Measurements from ENCODE around the gene RPS6KL1. TPM values are rescaled to one million over a fixed set of nuclear protein-coding genes. Genes with fewer than 3 reads are reported as not detected.

RPS6KL1 gene
- total RNA-seq, 1 experiment from 2014 or later, result 17.9 TPM

DNA sequence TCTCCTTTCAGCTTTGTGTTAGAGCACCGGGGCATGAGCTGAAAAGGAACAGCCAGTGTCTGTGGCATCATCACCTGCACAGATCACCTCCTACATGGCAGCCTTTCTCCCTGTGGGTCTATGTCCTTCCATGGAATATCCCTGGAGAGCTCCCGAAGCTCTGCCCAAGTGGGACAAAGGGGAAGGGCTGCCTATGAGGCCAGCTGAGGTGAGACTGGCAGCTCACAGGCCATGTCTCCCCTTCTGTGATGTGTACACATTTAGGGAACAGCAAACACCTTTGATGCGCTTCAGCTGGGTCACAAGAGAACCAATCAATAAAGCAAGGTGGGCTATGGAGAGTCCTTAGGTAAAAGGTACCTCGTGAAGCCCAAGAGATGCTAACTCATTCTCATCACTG lies 51.2 kb downstream of the RPS6KL1 start:
- no peaks in the 10 kb centered on the region for H3K4me1 ChIP-seq (ENCODE audit: insufficient read depth, low read length)
- ATAC-seq (no peak), DNase-seq (no peak)
- H3K9ac ChIP-seq (ENCODE audit: low read length), result no peak overlapping the region
- H3K9me3 ChIP-seq (ENCODE audit: low read length), result no peaks in the 10 kb centered on the region
- no peaks in the 10 kb centered on the region for H3K36me3 ChIP-seq (ENCODE audit: low read depth, low read length)
- no TSS peak for BruUV-seq (replicated peaks)
- no peak overlapping the region for H3K4me3 ChIP-seq (ENCODE audit: low read length)
- no peaks in the 10 kb centered on the region for H3K9me2 ChIP-seq (replicated peaks; ENCODE audit: low read length)
- H2AFZ ChIP-seq (ENCODE audit: low read length), result no peak overlapping the region
- no peaks in the 10 kb centered on the region for H3F3A ChIP-seq (ENCODE audit: low read length, unreplicated experiment)
- peaks cover 11% of the 10 kb centered on the region for H3K27me3 ChIP-seq (ENCODE audit: low read length)
- POLR2A ChIA-PET (ENCODE audit: unreplicated experiment), result no interaction called here
- no peaks in the 10 kb centered on the region for H3K79me2 ChIP-seq (ENCODE audit: low read length)
- intact Hi-C loops (cut with micrococcal nuclease), result no loop called here
- no peak overlapping the region for H3K27ac ChIP-seq (ENCODE audit: low read length)
- H4K20me1 ChIP-seq (ENCODE audit: low read length), result no peaks in the 10 kb centered on the region
- H3K4me2 ChIP-seq (ENCODE audit: low read length), result no peak overlapping the region
- CTCF ChIA-PET, result interaction anchor here (0.7 kb wide), 1 partner anchor 10 kb away, joined by 4 read pairs; no protein-coding TSS in a partner anchor
- TF ChIP-seq, protein P1, sequence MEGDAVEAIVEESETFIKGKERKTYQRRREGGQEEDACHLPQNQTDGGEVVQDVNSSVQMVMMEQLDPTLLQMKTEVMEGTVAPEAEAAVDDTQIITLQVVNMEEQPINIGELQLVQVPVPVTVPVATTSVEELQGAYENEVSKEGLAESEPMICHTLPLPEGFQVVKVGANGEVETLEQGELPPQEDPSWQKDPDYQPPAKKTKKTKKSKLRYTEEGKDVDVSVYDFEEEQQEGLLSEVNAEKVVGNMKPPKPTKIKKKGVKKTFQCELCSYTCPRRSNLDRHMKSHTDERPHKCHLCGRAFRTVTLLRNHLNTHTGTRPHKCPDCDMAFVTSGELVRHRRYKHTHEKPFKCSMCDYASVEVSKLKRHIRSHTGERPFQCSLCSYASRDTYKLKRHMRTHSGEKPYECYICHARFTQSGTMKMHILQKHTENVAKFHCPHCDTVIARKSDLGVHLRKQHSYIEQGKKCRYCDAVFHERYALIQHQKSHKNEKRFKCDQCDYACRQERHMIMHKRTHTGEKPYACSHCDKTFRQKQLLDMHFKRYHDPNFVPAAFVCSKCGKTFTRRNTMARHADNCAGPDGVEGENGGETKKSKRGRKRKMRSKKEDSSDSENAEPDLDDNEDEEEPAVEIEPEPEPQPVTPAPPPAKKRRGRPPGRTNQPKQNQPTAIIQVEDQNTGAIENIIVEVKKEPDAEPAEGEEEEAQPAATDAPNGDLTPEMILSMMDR (conservative IDR thresholded peaks at IDR 0.05; ENCODE audit: low read depth, low read length), result no peak
- TF ChIP-seq EZH2phosphoT487 (IDR thresholded peaks at IDR 0.05; ENCODE audit: borderline replicate concordance, low read length) (no peak), EZH2 (IDR thresholded peaks at IDR 0.05; ENCODE audit: low read length, unreplicated experiment) (no peak)

DNA sequence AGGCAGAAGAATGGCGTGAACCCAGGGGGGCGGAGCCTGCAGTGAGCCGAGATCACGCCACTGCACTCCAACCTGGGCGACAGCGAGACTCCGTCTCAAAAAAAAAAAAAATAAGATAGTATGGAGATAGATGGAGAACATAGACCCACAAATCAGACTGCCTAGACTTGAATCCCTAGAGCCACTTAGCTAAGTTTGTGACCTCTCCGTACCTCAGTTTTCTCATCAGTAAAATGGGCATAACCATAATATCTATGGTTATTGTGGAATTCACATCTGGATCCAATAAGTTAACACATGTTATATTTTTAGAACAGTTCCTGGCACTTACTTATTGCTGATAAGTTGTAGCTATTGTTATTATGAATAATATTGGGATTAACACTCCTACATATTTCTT lies 54.3 kb downstream of the RPS6KL1 start:
- intact Hi-C loops (cut with micrococcal nuclease), result no loop called here

DNA sequence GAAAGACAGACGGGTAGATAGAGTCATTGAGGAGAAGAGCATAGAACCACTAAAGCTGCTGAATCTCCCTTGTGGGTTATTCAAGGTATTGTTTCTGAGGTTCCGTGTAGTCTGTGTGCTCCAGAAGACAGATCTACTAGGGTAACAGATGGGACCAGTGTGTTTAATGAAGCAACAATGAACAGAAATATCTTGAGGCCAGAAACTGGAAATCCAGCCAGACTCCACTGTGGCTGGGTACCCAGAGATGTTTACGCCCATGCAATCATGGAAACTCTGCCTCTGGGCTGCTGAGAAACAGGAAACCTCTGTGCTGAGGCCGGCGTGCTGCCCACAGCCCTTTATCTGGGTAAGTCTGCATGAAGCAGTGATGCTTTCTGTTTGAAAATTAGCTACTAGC lies 55.4 kb downstream of the RPS6KL1 start:
- H3K4me1 ChIP-seq (ENCODE audit: insufficient read depth, low read length), result no peaks in the 10 kb centered on the region
- ChIA-PET CTCF (no interaction called here), POLR2A (ENCODE audit: unreplicated experiment) (no interaction called here)
- DNase-seq (no peak), ATAC-seq (no peak)
- no peaks in the 10 kb centered on the region for H4K20me1 ChIP-seq (ENCODE audit: low read length)
- H3K36me3 ChIP-seq (ENCODE audit: low read depth, low read length), result no peaks in the 10 kb centered on the region
- H3K4me2 ChIP-seq (ENCODE audit: low read length), result no peak overlapping the region
- H2AFZ ChIP-seq (ENCODE audit: low read length), result no peak overlapping the region
- no peaks in the 10 kb centered on the region for H3K79me2 ChIP-seq (ENCODE audit: low read length)
- H3K9me2 ChIP-seq (replicated peaks; ENCODE audit: low read length), result no peaks in the 10 kb centered on the region
- H3K27ac ChIP-seq (ENCODE audit: low read length), result no peak overlapping the region
- no TSS peak for BruUV-seq (replicated peaks)
- H3K9me3 ChIP-seq (ENCODE audit: low read length), result no peaks in the 10 kb centered on the region
- H3K4me3 ChIP-seq (ENCODE audit: low read length), result no peak overlapping the region
- H3K27me3 ChIP-seq (ENCODE audit: low read length), result peaks cover 11% of the 10 kb centered on the region
- intact Hi-C loops (cut with micrococcal nuclease), result no loop called here
- TF ChIP-seq EZH2phosphoT487 (IDR thresholded peaks at IDR 0.05; ENCODE audit: borderline replicate concordance, low read length) (no peak), EZH2 (IDR thresholded peaks at IDR 0.05; ENCODE audit: low read length, unreplicated experiment) (no peak)
- TF ChIP-seq, protein P1 (conservative IDR thresholded peaks at IDR 0.05; ENCODE audit: low read depth, low read length), result no peak
- no peaks in the 10 kb centered on the region for H3F3A ChIP-seq (ENCODE audit: low read length, unreplicated experiment)
- H3K9ac ChIP-seq (ENCODE audit: low read length), result no peak overlapping the region

More for the DNA sequence above, 54.3 kb downstream of the RPS6KL1 start:
- Histone ChIP-seq H3K36me3 (ENCODE audit: low read depth, low read length) (no peaks in the 10 kb centered on the region), H3K9me3 (ENCODE audit: low read length) (no peaks in the 10 kb centered on the region), H3K27me3 (ENCODE audit: low read length) (peaks cover 11% of the 10 kb centered on the region), H3K4me3 (ENCODE audit: low read length) (no peak overlapping the region), H3K4me1 (ENCODE audit: insufficient read depth, low read length) (no peaks in the 10 kb centered on the region), H2AFZ (ENCODE audit: low read length) (no peak overlapping the region), H4K20me1 (ENCODE audit: low read length) (no peaks in the 10 kb centered on the region), H3K27ac (ENCODE audit: low read length) (no peak overlapping the region), H3K79me2 (ENCODE audit: low read length) (no peaks in the 10 kb centered on the region), H3K9me2 (replicated peaks; ENCODE audit: low read length) (no peaks in the 10 kb centered on the region), H3K9ac (ENCODE audit: low read length) (no peak overlapping the region), H3K4me2 (ENCODE audit: low read length) (no peak overlapping the region), H3F3A (ENCODE audit: low read length, unreplicated experiment) (no peaks in the 10 kb centered on the region)
- CTCF ChIA-PET, result interaction anchor here (0.6 kb wide), 1 partner anchor 9 kb away, joined by 4 read pairs; no protein-coding TSS in a partner anchor
- ATAC-seq (no peak), DNase-seq (no peak)
- POLR2A ChIA-PET (ENCODE audit: unreplicated experiment), result no interaction called here
- TF ChIP-seq EZH2 (IDR thresholded peaks at IDR 0.05; ENCODE audit: low read length, unreplicated experiment), result no peak
- TF ChIP-seq EZH2phosphoT487 (IDR thresholded peaks at IDR 0.05; ENCODE audit: borderline replicate concordance, low read length), result no peak
- TF ChIP-seq, protein P1 (conservative IDR thresholded peaks at IDR 0.05; ENCODE audit: low read depth, low read length), result no peak
- BruUV-seq (replicated peaks), result no TSS peak
